WTC11 (cell line): ENCODE data around the gene CAPN7. TPM values are rescaled to one million over a fixed set of nuclear protein-coding genes. Genes with fewer than 3 reads are reported as not detected.

ENCODE experiments used
- ATAC-seq: fragments of 200-7000 bp; cut with Tn5 transposase; 2 replicates; pipeline ENCODE4 v1.10.0; 2021; ENCODE audit warnings: mild to moderate bottlenecking, moderate library complexity
- CTCF ChIA-PET: fragments of 300-600 bp; sonication (Branson Sonifier 250); formaldehyde crosslinking; loops from one replicate; lab custom pipeline; 2021; ENCODE audit warnings: antibody characterized with exemption; lab: Charles Lee
- POLR2A ChIA-PET: fragments of 350-600 bp; sonication (Branson Sonifier 250); formaldehyde crosslinking; loops from one replicate; lab custom pipeline; 2021; ENCODE audit warnings: antibody characterized with exemption; lab: Charles Lee
- DNase-seq: peaks from one replicate; pipeline ENCODE4 v3.0.0; 2021; ENCODE audit warnings: low spot score
- H3K27ac Mint-ChIP-seq: 2 replicates; pipeline ENCODE4 v1.8.0; 2021; ENCODE audit warnings: mixed read lengths
- H3K27me3 Mint-ChIP-seq: 2 replicates; pipeline ENCODE4 v1.8.0; 2021; ENCODE audit warnings: low read depth, mild to moderate bottlenecking, moderate library complexity, mixed read lengths
- H3K36me3 Mint-ChIP-seq: 2 replicates; pipeline ENCODE4 v1.8.0; 2021; ENCODE audit warnings: mixed read lengths
- H3K4me1 Mint-ChIP-seq: 2 replicates; pipeline ENCODE4 v1.8.0; 2022; ENCODE audit warnings: mixed read lengths
- H3K4me3 Mint-ChIP-seq: 2 replicates; pipeline ENCODE4 v1.8.0; 2021; ENCODE audit warnings: mild to moderate bottlenecking, moderate library complexity, mixed read lengths
- H3K9me3 Mint-ChIP-seq: 2 replicates; pipeline ENCODE4 v1.8.0; 2021; ENCODE audit warnings: mixed read lengths
- AR ChIP-seq: fragments of 250-450 bp; sonication (Bioruptor Pico); IDR thresholded peaks from 2 replicates; pipeline ENCODE4 v1.9.0; 2021; ENCODE audit warnings: mild to moderate bottlenecking
- ATF1 ChIP-seq: sonication (generic); formaldehyde crosslinking; IDR thresholded peaks from 2 replicates; pipeline ENCODE4 v1.8.1; 2023; ENCODE audit warnings: mild to moderate bottlenecking, moderate library complexity, missing genetic modification reagents
- CREB1 ChIP-seq: sonication (generic); formaldehyde crosslinking; IDR thresholded peaks from 2 replicates; pipeline ENCODE4 v1.8.0; 2023; ENCODE audit warnings: mild to moderate bottlenecking, missing genetic modification reagents
- E2F1 ChIP-seq: sonication (generic); formaldehyde crosslinking; IDR thresholded peaks from 2 replicates; pipeline ENCODE4 v1.8.0; 2022; ENCODE audit warnings: mild to moderate bottlenecking, missing genetic modification reagents
- FOXK1 ChIP-seq: sonication (generic); formaldehyde crosslinking; IDR thresholded peaks from 2 replicates; pipeline ENCODE4 v1.8.0; 2022; ENCODE audit warnings: mild to moderate bottlenecking, moderate library complexity, missing genetic modification reagents
- IRF2 ChIP-seq: sonication (generic); formaldehyde crosslinking; IDR thresholded peaks from 2 replicates; pipeline ENCODE4 v1.8.0; 2022; ENCODE audit warnings: low read depth, missing genetic modification reagents, borderline replicate concordance
- JAZF1 ChIP-seq: fragments of 250-450 bp; sonication (Bioruptor Pico); IDR thresholded peaks from 2 replicates; pipeline ENCODE4 v1.9.0; 2021; ENCODE audit warnings: moderate library complexity, mild to moderate bottlenecking, inconsistent platforms
- MLX ChIP-seq: sonication (generic); formaldehyde crosslinking; IDR thresholded peaks from 2 replicates; pipeline ENCODE4 v1.8.1; 2023; ENCODE audit warnings: mild to moderate bottlenecking, missing genetic modification reagents, moderate library complexity
- MXD4 ChIP-seq: fragments of 250-450 bp; sonication (Bioruptor Pico); IDR thresholded peaks from 2 replicates; pipeline ENCODE4 v1.8.0; 2021; ENCODE audit warnings: mild to moderate bottlenecking, moderate library complexity, borderline replicate concordance
- NFE2L1 ChIP-seq: sonication (generic); formaldehyde crosslinking; IDR thresholded peaks from 2 replicates; pipeline ENCODE4 v1.8.1; 2023; ENCODE audit warnings: missing genetic modification reagents
- NR1H2 ChIP-seq: sonication (generic); formaldehyde crosslinking; IDR thresholded peaks from 2 replicates; pipeline ENCODE4 v1.9.0; 2021; ENCODE audit warnings: mild to moderate bottlenecking, moderate library complexity, missing genetic modification reagents
- PREB ChIP-seq: sonication (generic); formaldehyde crosslinking; IDR thresholded peaks from 2 replicates; pipeline ENCODE4 v1.8.1; 2022; ENCODE audit warnings: mild to moderate bottlenecking, missing genetic modification reagents, moderate library complexity, borderline replicate concordance
- RORB ChIP-seq: fragments of 250-450 bp; sonication (Bioruptor Pico); IDR thresholded peaks from 2 replicates; pipeline ENCODE4 v1.9.0; 2021; ENCODE audit warnings: mild to moderate bottlenecking
- TCF7 ChIP-seq: sonication (generic); formaldehyde crosslinking; IDR thresholded peaks from 2 replicates; pipeline ENCODE4 v1.8.0; 2022; ENCODE audit warnings: mild to moderate bottlenecking, low read depth, missing genetic modification reagents, moderate library complexity
- ZBTB21 ChIP-seq: sonication (generic); formaldehyde crosslinking; IDR thresholded peaks from 2 replicates; pipeline ENCODE4 v1.8.1; 2023; ENCODE audit warnings: mild to moderate bottlenecking, missing genetic modification reagents, borderline replicate concordance
- ZNF121 ChIP-seq: sonication (generic); formaldehyde crosslinking; IDR thresholded peaks from 2 replicates; pipeline ENCODE4 v1.8.0; 2023; ENCODE audit warnings: missing genetic modification reagents
- ZNF232 ChIP-seq: sonication (generic); formaldehyde crosslinking; IDR thresholded peaks from 2 replicates; pipeline ENCODE4 v1.8.0; 2022; ENCODE audit warnings: mild to moderate bottlenecking, missing genetic modification reagents
- ZNF263 ChIP-seq: sonication (generic); formaldehyde crosslinking; IDR thresholded peaks from 2 replicates; pipeline ENCODE4 v1.8.1; 2022; ENCODE audit warnings: low read depth, mild to moderate bottlenecking, moderate library complexity, missing genetic modification reagents
- ZNF396 ChIP-seq: fragments of 250-450 bp; sonication (Bioruptor Pico); IDR thresholded peaks from 2 replicates; pipeline ENCODE4 v1.8.0; 2021; ENCODE audit warnings: mild to moderate bottlenecking, moderate library complexity, borderline replicate concordance
- ZNF416 ChIP-seq: fragments of 250-450 bp; sonication (Bioruptor Pico); IDR thresholded peaks from 2 replicates; pipeline ENCODE4 v1.9.0; 2021; ENCODE audit warnings: mild to moderate bottlenecking, inconsistent platforms
- ZNF512 ChIP-seq: sonication (generic); formaldehyde crosslinking; IDR thresholded peaks from 2 replicates; pipeline ENCODE4 v1.8.1; 2022; ENCODE audit warnings: missing genetic modification reagents, borderline replicate concordance
- total RNA-seq: library from RNA; stranded (reverse); gene quantifications from 3 replicates; pipeline ENCODE4 v1.2.3, GENCODE V29; 2021
- TF ChIP-seq, protein P1 (sequence below): fragments of 250-450 bp; sonication (Bioruptor Pico); IDR thresholded peaks from 2 replicates; pipeline ENCODE4 v1.8.0; 2021; ENCODE audit warnings: mild to moderate bottlenecking
- TF ChIP-seq, protein P2 (sequence below): fragments of 250-450 bp; sonication (Bioruptor Pico); IDR thresholded peaks from 2 replicates; pipeline ENCODE4 v1.9.0; 2021; ENCODE audit warnings: mild to moderate bottlenecking
- TF ChIP-seq, protein P3 (sequence below): sonication (generic); formaldehyde crosslinking; IDR thresholded peaks from 2 replicates; pipeline ENCODE4 v1.8.0; 2023; ENCODE audit warnings: missing genetic modification reagents, mild to moderate bottlenecking, borderline replicate concordance

CAPN7 gene
- total RNA-seq, 1 experiment from 2014 or later, result 16.8 TPM

DNA sequence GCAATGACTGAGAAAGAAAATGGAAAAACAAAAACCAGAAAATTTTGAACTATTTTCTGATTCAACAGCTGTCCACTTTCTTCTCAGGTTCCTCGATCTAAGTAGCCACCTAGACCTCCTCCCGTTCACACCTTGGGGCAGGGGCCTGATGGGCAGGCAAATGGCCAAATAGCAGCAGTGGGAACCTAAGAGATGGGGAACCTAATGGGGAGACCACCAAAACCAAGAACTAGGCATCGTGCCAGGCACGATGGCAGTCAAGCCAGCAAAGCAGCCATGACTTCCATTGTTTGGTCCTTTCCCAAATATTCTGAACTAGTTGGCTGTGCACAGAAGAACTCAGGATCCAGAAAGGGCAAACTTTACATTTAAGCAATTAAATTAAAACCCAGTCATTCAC is 57.1 kb downstream of the CAPN7 start (continued):
- TF ChIP-seq ZNF512 (CRISPR knock-in tag) (no peak), JAZF1 (CRISPR knock-in tag) (no peak), NR1H2 (CRISPR knock-in tag) (no peak), ATF1 (no peak)

DNA sequence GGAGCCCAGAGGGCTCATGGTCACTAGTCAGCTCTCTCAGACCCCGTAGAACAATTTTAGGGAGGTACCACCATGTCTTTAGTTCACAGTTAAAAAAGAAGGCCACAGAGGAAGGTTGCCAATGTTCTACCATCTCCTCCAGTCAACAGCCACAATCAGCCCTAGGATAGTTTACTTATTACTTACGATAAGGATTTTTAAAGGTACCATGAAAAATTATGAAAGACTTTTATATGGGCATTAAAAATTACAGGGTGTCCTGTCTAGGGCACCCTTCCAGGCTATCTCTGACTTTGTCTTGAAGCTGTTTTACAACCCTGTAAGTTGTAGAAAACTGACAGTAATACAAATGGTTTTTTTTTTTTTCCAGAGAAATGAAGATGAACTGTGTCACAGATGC is 57.9 kb downstream of the CAPN7 start:
- ATAC-seq (no peak), DNase-seq (no peak)
- no peaks in the 10 kb centered on the region for H3K27me3 Mint-ChIP-seq
- CTCF ChIA-PET, result interaction anchor here (3.8 to 5.1 kb wide), 2 partner anchors 67 to 141 kb away, joined by 27 to 76 read pairs; partner anchors contain the start of gene SH3BP5
- no peak overlapping the region for H3K4me3 Mint-ChIP-seq
- no peaks in the 10 kb centered on the region for H3K4me1 Mint-ChIP-seq
- no peaks in the 10 kb centered on the region for H3K9me3 Mint-ChIP-seq
- POLR2A ChIA-PET, result no interaction called here
- TF ChIP-seq MLX (CRISPR knock-in tag), result no peak
- TF ChIP-seq, protein P1, sequence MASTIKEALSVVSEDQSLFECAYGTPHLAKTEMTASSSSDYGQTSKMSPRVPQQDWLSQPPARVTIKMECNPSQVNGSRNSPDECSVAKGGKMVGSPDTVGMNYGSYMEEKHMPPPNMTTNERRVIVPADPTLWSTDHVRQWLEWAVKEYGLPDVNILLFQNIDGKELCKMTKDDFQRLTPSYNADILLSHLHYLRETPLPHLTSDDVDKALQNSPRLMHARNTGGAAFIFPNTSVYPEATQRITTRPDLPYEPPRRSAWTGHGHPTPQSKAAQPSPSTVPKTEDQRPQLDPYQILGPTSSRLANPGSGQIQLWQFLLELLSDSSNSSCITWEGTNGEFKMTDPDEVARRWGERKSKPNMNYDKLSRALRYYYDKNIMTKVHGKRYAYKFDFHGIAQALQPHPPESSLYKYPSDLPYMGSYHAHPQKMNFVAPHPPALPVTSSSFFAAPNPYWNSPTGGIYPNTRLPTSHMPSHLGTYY (CRISPR knock-in tag), result no peak
- no peak for TF ChIP-seq CREB1
- no peak for TF ChIP-seq ZNF121
- TF ChIP-seq E2F1, result no peak
- no peak for TF ChIP-seq PREB (CRISPR knock-in tag)
- TF ChIP-seq ZNF232 (CRISPR knock-in tag), result no peak
- TF ChIP-seq ZBTB21 (CRISPR knock-in tag), result no peak
- no peak for TF ChIP-seq RORB (CRISPR knock-in tag)
- no peak for TF ChIP-seq ZNF396
- TF ChIP-seq MXD4 (CRISPR knock-in tag), result no peak
- TF ChIP-seq ZNF416 (CRISPR knock-in tag), result no peak
- no peak for TF ChIP-seq TCF7 (CRISPR knock-in tag)
- TF ChIP-seq FOXK1 (CRISPR knock-in tag), result no peak
- TF ChIP-seq ZNF263 (CRISPR knock-in tag), result no peak
- TF ChIP-seq, protein P2, sequence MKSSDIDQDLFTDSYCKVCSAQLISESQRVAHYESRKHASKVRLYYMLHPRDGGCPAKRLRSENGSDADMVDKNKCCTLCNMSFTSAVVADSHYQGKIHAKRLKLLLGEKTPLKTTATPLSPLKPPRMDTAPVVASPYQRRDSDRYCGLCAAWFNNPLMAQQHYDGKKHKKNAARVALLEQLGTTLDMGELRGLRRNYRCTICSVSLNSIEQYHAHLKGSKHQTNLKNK (CRISPR knock-in tag), result no peak
- no peak for TF ChIP-seq IRF2 (CRISPR knock-in tag)
- TF ChIP-seq AR (CRISPR knock-in tag), result no peak
- TF ChIP-seq NFE2L1 (CRISPR knock-in tag), result no peak
- TF ChIP-seq, protein P3, sequence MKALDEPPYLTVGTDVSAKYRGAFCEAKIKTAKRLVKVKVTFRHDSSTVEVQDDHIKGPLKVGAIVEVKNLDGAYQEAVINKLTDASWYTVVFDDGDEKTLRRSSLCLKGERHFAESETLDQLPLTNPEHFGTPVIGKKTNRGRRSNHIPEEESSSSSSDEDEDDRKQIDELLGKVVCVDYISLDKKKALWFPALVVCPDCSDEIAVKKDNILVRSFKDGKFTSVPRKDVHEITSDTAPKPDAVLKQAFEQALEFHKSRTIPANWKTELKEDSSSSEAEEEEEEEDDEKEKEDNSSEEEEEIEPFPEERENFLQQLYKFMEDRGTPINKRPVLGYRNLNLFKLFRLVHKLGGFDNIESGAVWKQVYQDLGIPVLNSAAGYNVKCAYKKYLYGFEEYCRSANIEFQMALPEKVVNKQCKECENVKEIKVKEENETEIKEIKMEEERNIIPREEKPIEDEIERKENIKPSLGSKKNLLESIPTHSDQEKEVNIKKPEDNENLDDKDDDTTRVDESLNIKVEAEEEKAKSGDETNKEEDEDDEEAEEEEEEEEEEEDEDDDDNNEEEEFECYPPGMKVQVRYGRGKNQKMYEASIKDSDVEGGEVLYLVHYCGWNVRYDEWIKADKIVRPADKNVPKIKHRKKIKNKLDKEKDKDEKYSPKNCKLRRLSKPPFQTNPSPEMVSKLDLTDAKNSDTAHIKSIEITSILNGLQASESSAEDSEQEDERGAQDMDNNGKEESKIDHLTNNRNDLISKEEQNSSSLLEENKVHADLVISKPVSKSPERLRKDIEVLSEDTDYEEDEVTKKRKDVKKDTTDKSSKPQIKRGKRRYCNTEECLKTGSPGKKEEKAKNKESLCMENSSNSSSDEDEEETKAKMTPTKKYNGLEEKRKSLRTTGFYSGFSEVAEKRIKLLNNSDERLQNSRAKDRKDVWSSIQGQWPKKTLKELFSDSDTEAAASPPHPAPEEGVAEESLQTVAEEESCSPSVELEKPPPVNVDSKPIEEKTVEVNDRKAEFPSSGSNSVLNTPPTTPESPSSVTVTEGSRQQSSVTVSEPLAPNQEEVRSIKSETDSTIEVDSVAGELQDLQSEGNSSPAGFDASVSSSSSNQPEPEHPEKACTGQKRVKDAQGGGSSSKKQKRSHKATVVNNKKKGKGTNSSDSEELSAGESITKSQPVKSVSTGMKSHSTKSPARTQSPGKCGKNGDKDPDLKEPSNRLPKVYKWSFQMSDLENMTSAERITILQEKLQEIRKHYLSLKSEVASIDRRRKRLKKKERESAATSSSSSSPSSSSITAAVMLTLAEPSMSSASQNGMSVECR (CRISPR knock-in tag), result no peak
- H3K36me3 Mint-ChIP-seq, result peaks cover 3% of the 10 kb centered on the region; the same call in 1 of the 2 replicates
- no peak overlapping the region for H3K27ac Mint-ChIP-seq
